ENCODE measurements around the gene RAP1GAP2. TPM values are rescaled to one million over a fixed set of nuclear protein-coding genes. Genes with fewer than 3 reads are reported as not detected.
"Not testable (repeated sequence)": the region's sequence is repeated elsewhere in the genome, so short reads cannot be mapped to it uniquely, and the experiment has no call there.

The RAP1GAP2 gene
- total RNA-seq, 1 donor from 2014 or later: 22.6 TPM

- TF ChIP-seq POLR2A (IDR thresholded peaks at IDR 0.05) (no peak), CTCF (IDR thresholded peaks at IDR 0.05) (no peak), POLR2AphosphoS5 (IDR thresholded peaks at IDR 0.05; ENCODE audit: insufficient read depth in 1 of 2, low read depth in 1 of 2) (no peak)
- no peaks in the 10 kb centered on the region for H3K36me3 ChIP-seq
- intact Hi-C loops (cut with DNase I): loop anchor here (1.0 kb wide), 1 partner anchor 36 kb away; no protein-coding TSS in a partner anchor
Measured at GRCh38 chr17:3026856-3027751, 230.9 kb downstream of the RAP1GAP2 start.

GRCh38 chr17:3027786-3028532 is 231.7 kb downstream of the RAP1GAP2 start:
- H3K4me1 ChIP-seq: no peaks in the 10 kb centered on the region
- H3K36me3 ChIP-seq: no peaks in the 10 kb centered on the region
- no peak overlapping the region for H3K4me3 ChIP-seq
- intact Hi-C loops (cut with DNase I): no loop called here
- H3K9me3 ChIP-seq: no peaks in the 10 kb centered on the region
- TF ChIP-seq CTCF (IDR thresholded peaks at IDR 0.05) (no peak), POLR2A (IDR thresholded peaks at IDR 0.05) (no peak), POLR2AphosphoS5 (IDR thresholded peaks at IDR 0.05; ENCODE audit: insufficient read depth in 1 of 2, low read depth in 1 of 2) (no peak)
- peak in 1 of 2 donors; percentile 88 for DNase-seq (ENCODE audit: extremely low spot score in 2 of 2)
- no peaks in the 10 kb centered on the region for H3K27me3 ChIP-seq
- no peak overlapping the region for H3K27ac ChIP-seq

More at GRCh38 chr17:3026856-3027751, 230.9 kb downstream of the RAP1GAP2 start:
- no peaks in the 10 kb centered on the region for H3K4me1 ChIP-seq
- H3K9me3 ChIP-seq: no peaks in the 10 kb centered on the region
- H3K27me3 ChIP-seq: no peaks in the 10 kb centered on the region
- H3K27ac ChIP-seq: no peak overlapping the region
- no peak for DNase-seq (ENCODE audit: extremely low spot score in 2 of 2)
- H3K4me3 ChIP-seq: no peak overlapping the region

- intact Hi-C loops (cut with DNase I): no loop called here
- Histone ChIP-seq H3K4me1 (no peaks in the 10 kb centered on the region), H3K36me3 (no peaks in the 10 kb centered on the region), H3K9me3 (no peaks in the 10 kb centered on the region), H3K27me3 (no peaks in the 10 kb centered on the region), H3K27ac (no peak overlapping the region), H3K4me3 (no peak overlapping the region)
- DNase-seq (ENCODE audit: extremely low spot score in 2 of 2): peak in 1 of 2 donors; percentile 93
- TF ChIP-seq POLR2AphosphoS5 (IDR thresholded peaks at IDR 0.05; ENCODE audit: insufficient read depth in 1 of 2, low read depth in 1 of 2) (no peak), POLR2A (IDR thresholded peaks at IDR 0.05) (no peak), CTCF (IDR thresholded peaks at IDR 0.05) (no peak)
Measured at GRCh38 chr17:3029213-3029913, 233.1 kb downstream of the RAP1GAP2 start.

- intact Hi-C loops (cut with DNase I): no loop called here
- Histone ChIP-seq H3K27ac (no peak overlapping the region), H3K27me3 (no peaks in the 10 kb centered on the region)
Measured at GRCh38 chr17:3030096-3030495, 233.9 kb downstream of the RAP1GAP2 start.

GRCh38 chr17:3030852-3031470 is 234.7 kb downstream of the RAP1GAP2 start:
- H3K4me1 ChIP-seq; H3K27me3 ChIP-seq; intact Hi-C loops (cut with DNase I); H3K27ac ChIP-seq; H3K4me3 ChIP-seq; H3K9me3 ChIP-seq; H3K36me3 ChIP-seq: not testable (repeated sequence)
- DNase-seq (ENCODE audit: extremely low spot score in 2 of 2): peak in 1 of 2 donors; percentile 77

More at GRCh38 chr17:3030096-3030495, 233.9 kb downstream of the RAP1GAP2 start:
- TF ChIP-seq CTCF (IDR thresholded peaks at IDR 0.05): no peak
- peak in 1 of 2 donors; percentile 46 for TF ChIP-seq POLR2AphosphoS5 (IDR thresholded peaks at IDR 0.05; ENCODE audit: insufficient read depth in 1 of 2, low read depth in 1 of 2)
- Histone ChIP-seq H3K9me3 (no peaks in the 10 kb centered on the region), H3K4me1 (no peaks in the 10 kb centered on the region), H3K4me3 (no peak overlapping the region), H3K36me3 (no peaks in the 10 kb centered on the region)
- no peak for DNase-seq (ENCODE audit: extremely low spot score in 2 of 2)
